GM12891 (cell line): ENCODE data around the gene LCT.

Experiments used
- POLR2A ChIP-seq: IDR thresholded peaks from 2 replicates; pipeline ENCODE4 v1.6.1; 2011; ENCODE audit warnings: low read depth, low read length, control low read depth
- POLR2AphosphoS5 ChIP-seq: IDR thresholded peaks from 2 replicates; pipeline ENCODE4 v1.6.1; 2011; ENCODE audit warnings: low read depth, low read length, control low read depth
- SPI1 ChIP-seq: IDR thresholded peaks from 2 replicates; pipeline ENCODE4 v1.6.1; 2011; ENCODE audit warnings: low read depth, low read length, control low read depth
- TAF1 ChIP-seq: IDR thresholded peaks from 2 replicates; pipeline ENCODE4 v1.6.1; 2011; ENCODE audit warnings: low read depth, low read length, control low read depth

- no peak for TF ChIP-seq POLR2AphosphoS5
- no peak for TF ChIP-seq POLR2A
- no peak for TF ChIP-seq TAF1
- TF ChIP-seq SPI1, result no peak
Observed at GRCh38 chr2:135812907-135813511, 24.0 kb downstream of the LCT start.
